Esophagus muscularis mucosa (tissue), 4 donors: ENCODE data around the gene DAPK2.

Experiments
- EP300 ChIP-seq: sonication (generic); formaldehyde crosslinking; IDR thresholded peaks from one replicate; pipeline ENCODE4 v1.6.1; 2017; ENCODE audit warnings: antibody characterized with exemption
- POLR2A ChIP-seq: fragments of 450-650 bp; IDR thresholded peaks from one replicate; pipeline ENCODE4 v1.6.1; 2017; ENCODE audit warnings: antibody characterized with exemption, moderate library complexity, mild to moderate bottlenecking, low read depth
- POLR2AphosphoS5 ChIP-seq, 2 donors: sonication (generic); formaldehyde crosslinking; IDR thresholded peaks; one replicate each; pipeline ENCODE4 v1.6.1; 2017; ENCODE audit warnings: antibody characterized with exemption in 2 of 2
- TF ChIP-seq, protein P1 (sequence below), 3 experiments: fragments of 200-600 bp in 2 of 3; fragments of 450-650 bp in 1 of 3; sonication (generic) in 2 of 3; IDR thresholded peaks; one replicate each; pipeline ENCODE4 v1.5.1; 2017 to 2019; ENCODE audit warnings: antibody characterized with exemption in 3 of 3, mild to moderate bottlenecking in 2 of 3, moderate library complexity in 1 of 3

DNA sequence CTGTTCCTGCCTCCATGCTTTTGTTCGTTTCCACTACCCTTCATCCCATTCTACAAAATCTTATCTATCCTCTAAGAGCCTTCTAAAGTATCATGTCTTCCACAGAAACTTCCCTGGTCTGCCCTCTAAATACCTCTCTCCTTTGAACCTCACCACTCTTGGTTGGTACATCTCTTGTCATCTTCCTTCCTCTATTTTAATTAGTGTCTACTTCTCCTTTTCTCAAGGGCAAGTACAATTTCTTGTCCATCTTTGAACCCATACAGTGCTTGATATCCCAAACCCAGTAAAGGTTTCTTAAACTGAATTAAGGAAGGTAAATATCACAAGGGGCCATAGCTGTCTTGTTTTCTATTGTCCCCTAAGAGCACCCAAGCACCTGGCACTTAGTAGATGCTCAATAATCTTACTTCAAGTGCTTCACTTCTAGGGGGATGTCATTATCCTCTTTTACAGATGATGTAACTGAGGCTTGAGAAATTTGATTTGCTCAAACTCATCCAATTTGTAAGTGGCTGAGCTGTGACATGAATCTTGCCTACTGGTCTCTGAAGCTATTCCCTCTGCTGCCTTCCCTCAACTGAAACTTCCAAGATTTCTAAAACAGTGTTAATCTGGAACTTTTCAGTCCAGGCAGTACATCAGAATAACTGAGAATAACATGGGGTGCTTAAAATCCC is 2.6 kb upstream of the DAPK2 start:
- TF ChIP-seq, protein P1, sequence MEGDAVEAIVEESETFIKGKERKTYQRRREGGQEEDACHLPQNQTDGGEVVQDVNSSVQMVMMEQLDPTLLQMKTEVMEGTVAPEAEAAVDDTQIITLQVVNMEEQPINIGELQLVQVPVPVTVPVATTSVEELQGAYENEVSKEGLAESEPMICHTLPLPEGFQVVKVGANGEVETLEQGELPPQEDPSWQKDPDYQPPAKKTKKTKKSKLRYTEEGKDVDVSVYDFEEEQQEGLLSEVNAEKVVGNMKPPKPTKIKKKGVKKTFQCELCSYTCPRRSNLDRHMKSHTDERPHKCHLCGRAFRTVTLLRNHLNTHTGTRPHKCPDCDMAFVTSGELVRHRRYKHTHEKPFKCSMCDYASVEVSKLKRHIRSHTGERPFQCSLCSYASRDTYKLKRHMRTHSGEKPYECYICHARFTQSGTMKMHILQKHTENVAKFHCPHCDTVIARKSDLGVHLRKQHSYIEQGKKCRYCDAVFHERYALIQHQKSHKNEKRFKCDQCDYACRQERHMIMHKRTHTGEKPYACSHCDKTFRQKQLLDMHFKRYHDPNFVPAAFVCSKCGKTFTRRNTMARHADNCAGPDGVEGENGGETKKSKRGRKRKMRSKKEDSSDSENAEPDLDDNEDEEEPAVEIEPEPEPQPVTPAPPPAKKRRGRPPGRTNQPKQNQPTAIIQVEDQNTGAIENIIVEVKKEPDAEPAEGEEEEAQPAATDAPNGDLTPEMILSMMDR (IDR thresholded peaks at IDR 0.05) = no peak
- TF ChIP-seq EP300 (no peak), POLR2A (no peak), POLR2AphosphoS5 (IDR thresholded peaks at IDR 0.05) (no peak)
